ENCODE results near the gene CD300A.
"Not testable (repeated sequence)": the region's sequence is repeated elsewhere in the genome, so short reads cannot be mapped to it uniquely, and the experiment has no call there.

The CD300A gene

GRCh38 chr17:74485841-74486240 is 19.4 kb downstream of the CD300A start:
- no peak for DNase-seq

- DNase-seq: not testable (repeated sequence)
Observed at GRCh38 chr17:74488276-74488675, 21.8 kb downstream of the CD300A start.

GRCh38 chr17:74490716-74491115 is 24.3 kb downstream of the CD300A start:
- DNase-seq: no peak

- no peak for DNase-seq
Observed at GRCh38 chr17:74491626-74492025, 25.2 kb downstream of the CD300A start.

GRCh38 chr17:74493331-74493833 is 26.9 kb downstream of the CD300A start:
- DNase-seq: peak; percentile 76

- DNase-seq: no peak
Observed at GRCh38 chr17:74497471-74497870, 31.0 kb downstream of the CD300A start.

- DNase-seq: no peak
Observed at GRCh38 chr17:74499992-74500391, 33.6 kb downstream of the CD300A start.

- DNase-seq: no peak
Observed at GRCh38 chr17:74502861-74503260, 36.4 kb downstream of the CD300A start.

GRCh38 chr17:74503949-74504348 is 37.5 kb downstream of the CD300A start:
- DNase-seq: not testable (repeated sequence)

GRCh38 chr17:74508156-74508555 is 41.7 kb downstream of the CD300A start:
- no peak for DNase-seq

- no peak for DNase-seq
Observed at GRCh38 chr17:74512036-74512435, 45.6 kb downstream of the CD300A start.

GRCh38 chr17:74512624-74513091 is 46.2 kb downstream of the CD300A start:
- peak; percentile 73 for DNase-seq

GRCh38 chr17:74513987-74514631 is 47.7 kb downstream of the CD300A start:
- DNase-seq: peak; percentile 65

GRCh38 chr17:74514632-74515334 is 48.3 kb downstream of the CD300A start:
- peak; percentile 61 for DNase-seq

- no peak for DNase-seq
Observed at GRCh38 chr17:74515941-74516340, 49.5 kb downstream of the CD300A start.

- DNase-seq: no peak
Observed at GRCh38 chr17:74516561-74517328, 50.3 kb downstream of the CD300A start.

GRCh38 chr17:74518413-74518981 is 52.1 kb downstream of the CD300A start:
- not testable (repeated sequence) for DNase-seq

- DNase-seq: peak; percentile 56
Observed at GRCh38 chr17:74520016-74520434, 53.6 kb downstream of the CD300A start.

GRCh38 chr17:74520790-74521480 is 54.5 kb downstream of the CD300A start:
- DNase-seq: no peak

GRCh38 chr17:74521701-74522201 is 55.3 kb downstream of the CD300A start:
- no peak for DNase-seq

GRCh38 chr17:74522381-74523105 is 56.1 kb downstream of the CD300A start:
- DNase-seq: no peak
